T47D (cell line): ENCODE results near the gene ZNF526.

Experiments
- DNase-seq, 2 experiments: peaks; one replicate each; pipeline versions ENCODE4 v3.0.0 to v3.0.0-alpha.2; 2011 to 2012; ENCODE audit warnings: low read depth in 1 of 2, low spot score in 1 of 2
- JUND ChIP-seq: IDR thresholded peaks from 2 replicates; pipeline ENCODE4 v1.6.1; 2012; ENCODE audit warnings: low read depth
- in situ Hi-C: cut with HindIII; loops from 2 replicates; pipeline ENCODE4 v1.10.0; 2016; ENCODE audit warnings: low sequenced_read_pairs, low pct_unique_long_range_greater_than_20kb

ZNF526 gene

GRCh38 chr19:42270346-42271044 is 50.4 kb downstream of the ZNF526 start:
- TF ChIP-seq JUND, result no peak
- peak in 1 of 2 experiments; percentile 64 for DNase-seq
- in situ Hi-C loops, result no loop called here

GRCh38 chr19:42271045-42271419 is 50.9 kb downstream of the ZNF526 start:
- DNase-seq, result no peak
- TF ChIP-seq JUND, result no peak
- in situ Hi-C loops, result no loop called here

GRCh38 chr19:42271861-42272534 is 51.9 kb downstream of the ZNF526 start:
- no peak for DNase-seq
- no peak for TF ChIP-seq JUND
- in situ Hi-C loops, result no loop called here

GRCh38 chr19:42272535-42272897 is 52.4 kb downstream of the ZNF526 start:
- in situ Hi-C loops, result no loop called here
- no peak for DNase-seq
- TF ChIP-seq JUND, result no peak

GRCh38 chr19:42272989-42273406 is 52.9 kb downstream of the ZNF526 start:
- DNase-seq, result no peak
- in situ Hi-C loops, result no loop called here
- TF ChIP-seq JUND, result no peak

GRCh38 chr19:42273407-42274064 is 53.4 kb downstream of the ZNF526 start:
- DNase-seq, result no peak
- in situ Hi-C loops, result no loop called here
- no peak for TF ChIP-seq JUND

- DNase-seq, result no peak
- TF ChIP-seq JUND, result no peak
- in situ Hi-C loops, result no loop called here
These were observed 54.1 kb downstream of the ZNF526 start for GRCh38 chr19:42274065-42274682.

- TF ChIP-seq JUND, result no peak
- DNase-seq, result no peak
- in situ Hi-C loops, result no loop called here
These were observed 55.0 kb downstream of the ZNF526 start for GRCh38 chr19:42275103-42275502.

GRCh38 chr19:42275517-42275916 is 55.4 kb downstream of the ZNF526 start:
- in situ Hi-C loops, result no loop called here
- no peak for TF ChIP-seq JUND
- DNase-seq, result no peak

- no peak for DNase-seq
- no peak for TF ChIP-seq JUND
- in situ Hi-C loops, result no loop called here
These were observed 56.2 kb downstream of the ZNF526 start for GRCh38 chr19:42276284-42276683.

- DNase-seq, result no peak
- in situ Hi-C loops, result no loop called here
- no peak for TF ChIP-seq JUND
These were observed 56.7 kb downstream of the ZNF526 start for GRCh38 chr19:42276821-42277220.
